ENCODE data around the gene GALNT1.

The GALNT1 gene

DNA sequence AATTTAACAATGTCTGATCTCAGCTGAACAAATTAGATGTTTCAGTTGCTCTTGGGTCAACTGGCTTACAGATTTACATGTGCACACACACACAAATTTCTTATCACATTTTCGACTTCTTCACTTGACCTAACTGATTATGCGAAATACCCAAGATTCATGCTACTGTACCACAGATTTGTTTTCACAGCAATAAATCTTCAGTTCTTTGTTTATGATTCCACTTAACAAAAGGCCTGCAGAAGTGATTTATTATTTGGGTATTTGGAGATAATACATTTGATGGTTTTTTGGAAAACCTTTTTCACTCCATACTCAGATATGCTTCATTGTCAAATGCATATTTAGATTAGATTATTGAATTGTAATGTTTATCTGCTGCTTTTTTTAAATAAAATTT is 129.0 kb downstream of the GALNT1 start:
- peaks cover 1% of the 10 kb centered on the region; the same call in 1 of the 2 replicates for H3K36me3 ChIP-seq (ENCODE audit: control insufficient read depth, insufficient read depth, low read length)
- H3K4me3 ChIP-seq (replicated peaks; ENCODE audit: low read depth, low read length): no peak overlapping the region
- TF ChIP-seq, protein P1, sequence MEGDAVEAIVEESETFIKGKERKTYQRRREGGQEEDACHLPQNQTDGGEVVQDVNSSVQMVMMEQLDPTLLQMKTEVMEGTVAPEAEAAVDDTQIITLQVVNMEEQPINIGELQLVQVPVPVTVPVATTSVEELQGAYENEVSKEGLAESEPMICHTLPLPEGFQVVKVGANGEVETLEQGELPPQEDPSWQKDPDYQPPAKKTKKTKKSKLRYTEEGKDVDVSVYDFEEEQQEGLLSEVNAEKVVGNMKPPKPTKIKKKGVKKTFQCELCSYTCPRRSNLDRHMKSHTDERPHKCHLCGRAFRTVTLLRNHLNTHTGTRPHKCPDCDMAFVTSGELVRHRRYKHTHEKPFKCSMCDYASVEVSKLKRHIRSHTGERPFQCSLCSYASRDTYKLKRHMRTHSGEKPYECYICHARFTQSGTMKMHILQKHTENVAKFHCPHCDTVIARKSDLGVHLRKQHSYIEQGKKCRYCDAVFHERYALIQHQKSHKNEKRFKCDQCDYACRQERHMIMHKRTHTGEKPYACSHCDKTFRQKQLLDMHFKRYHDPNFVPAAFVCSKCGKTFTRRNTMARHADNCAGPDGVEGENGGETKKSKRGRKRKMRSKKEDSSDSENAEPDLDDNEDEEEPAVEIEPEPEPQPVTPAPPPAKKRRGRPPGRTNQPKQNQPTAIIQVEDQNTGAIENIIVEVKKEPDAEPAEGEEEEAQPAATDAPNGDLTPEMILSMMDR (IDR thresholded peaks at IDR 0.05; ENCODE audit: insufficient read depth, low read length, poor library complexity, severe bottlenecking): no peak
- no peaks in the 10 kb centered on the region for H3K27me3 ChIP-seq (replicated peaks; ENCODE audit: control insufficient read depth, insufficient read depth, low read length)
- DNase-seq (ENCODE audit: extremely low read depth, insufficient read length): no peak

DNA sequence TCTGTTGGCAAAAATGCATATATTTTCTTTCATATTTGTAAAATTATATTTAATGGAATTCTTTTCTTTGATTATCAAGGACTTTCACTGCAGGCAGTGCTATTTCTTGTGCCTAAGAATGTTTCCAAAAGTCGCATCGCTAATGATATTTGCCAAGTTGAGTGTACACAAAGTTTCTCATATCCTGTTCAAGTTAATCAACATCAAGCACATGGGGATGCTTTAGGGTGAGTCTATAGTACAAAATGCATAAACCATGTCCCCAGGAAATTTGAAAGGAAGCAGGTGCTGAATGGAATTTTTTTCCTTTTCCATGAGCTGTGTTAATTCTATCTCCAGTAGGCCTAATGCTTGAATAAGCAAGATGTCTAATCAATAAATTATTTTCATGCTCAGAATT is 129.7 kb downstream of the GALNT1 start:
- H3K4me3 ChIP-seq (replicated peaks; ENCODE audit: low read depth, low read length): no peak overlapping the region
- peaks cover 1% of the 10 kb centered on the region; the same call in 1 of the 2 replicates for H3K36me3 ChIP-seq (ENCODE audit: control insufficient read depth, insufficient read depth, low read length)

DNA sequence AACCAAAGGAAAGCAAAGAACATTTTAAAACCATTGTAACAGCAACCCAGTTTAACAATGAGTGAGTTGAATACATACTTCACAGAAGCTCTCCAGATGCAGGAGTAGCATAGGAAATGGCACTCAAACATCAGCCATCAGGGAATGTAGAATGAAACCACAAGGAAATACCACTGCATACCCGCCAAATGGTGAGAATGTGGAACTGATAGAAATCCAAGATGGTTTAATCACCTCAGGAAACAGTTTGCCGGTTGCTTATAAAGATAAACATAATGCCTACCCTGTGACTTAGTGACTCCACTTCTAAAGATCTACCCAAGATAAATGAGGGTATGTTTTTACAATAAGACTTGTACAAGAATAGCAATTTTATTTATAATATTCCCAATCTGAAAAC is 132.0 kb downstream of the GALNT1 start:
- no peak overlapping the region for H3K4me3 ChIP-seq (replicated peaks; ENCODE audit: low read depth, low read length)
- no peak for DNase-seq (ENCODE audit: extremely low read depth, insufficient read length)
- peaks cover 1% of the 10 kb centered on the region; the same call in 1 of the 2 replicates for H3K36me3 ChIP-seq (ENCODE audit: control insufficient read depth, insufficient read depth, low read length)
- TF ChIP-seq, protein P1 (IDR thresholded peaks at IDR 0.05; ENCODE audit: insufficient read depth, low read length, poor library complexity, severe bottlenecking): no peak
- H3K27me3 ChIP-seq (replicated peaks; ENCODE audit: control insufficient read depth, insufficient read depth, low read length): no peaks in the 10 kb centered on the region

More for the DNA sequence above, 129.7 kb downstream of the GALNT1 start:
- TF ChIP-seq, protein P1 (IDR thresholded peaks at IDR 0.05; ENCODE audit: insufficient read depth, low read length, poor library complexity, severe bottlenecking): no peak
- no peaks in the 10 kb centered on the region for H3K27me3 ChIP-seq (replicated peaks; ENCODE audit: control insufficient read depth, insufficient read depth, low read length)
- no peak for DNase-seq (ENCODE audit: extremely low read depth, insufficient read length)

DNA sequence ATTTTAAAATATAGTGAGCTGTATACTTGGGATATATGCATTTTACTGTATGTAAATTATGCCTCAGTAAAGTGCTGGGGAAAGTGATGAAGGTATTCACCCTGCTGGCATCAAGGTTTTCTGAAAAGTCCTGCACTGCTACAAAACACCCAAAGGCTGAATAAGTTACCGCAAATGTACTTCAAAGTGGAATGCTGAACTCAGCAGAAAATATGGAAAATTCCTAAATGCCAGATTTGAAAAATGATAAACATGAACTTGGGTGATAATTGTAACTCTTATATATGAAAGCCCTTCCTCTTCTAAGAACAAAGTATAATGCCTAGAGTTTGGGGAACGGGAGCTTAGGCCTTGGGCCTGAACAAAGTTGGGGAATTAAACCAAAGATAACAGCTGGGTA is 133.0 kb downstream of the GALNT1 start:
- H3K4me3 ChIP-seq (replicated peaks; ENCODE audit: low read depth, low read length): no peak overlapping the region
- H3K36me3 ChIP-seq (ENCODE audit: control insufficient read depth, insufficient read depth, low read length): peaks cover 1% of the 10 kb centered on the region; the same call in 1 of the 2 replicates
- no peaks in the 10 kb centered on the region for H3K27me3 ChIP-seq (replicated peaks; ENCODE audit: control insufficient read depth, insufficient read depth, low read length)
- TF ChIP-seq, protein P1 (IDR thresholded peaks at IDR 0.05; ENCODE audit: insufficient read depth, low read length, poor library complexity, severe bottlenecking): no peak
- no peak for DNase-seq (ENCODE audit: extremely low read depth, insufficient read length)

DNA sequence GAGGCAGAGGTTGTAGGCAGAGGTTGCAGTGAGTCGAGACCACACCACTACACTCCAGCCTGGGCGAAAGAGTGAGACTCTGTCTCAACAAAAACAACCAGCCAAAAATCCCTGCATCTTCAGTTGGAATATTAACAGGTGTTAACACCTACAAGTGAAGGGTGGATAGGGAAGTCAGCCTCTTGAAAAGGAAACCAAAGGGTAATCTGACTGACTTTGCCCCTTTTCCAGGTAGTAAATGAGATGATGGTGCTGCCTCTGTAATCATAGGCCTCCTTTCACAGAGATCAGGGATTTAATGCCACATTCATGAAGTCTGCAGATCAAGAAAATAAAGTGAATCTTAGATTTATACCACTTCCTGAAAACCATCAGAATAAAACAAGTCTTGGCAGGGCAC is 133.6 kb downstream of the GALNT1 start:
- DNase-seq (ENCODE audit: extremely low read depth, insufficient read length): no peak
- Histone ChIP-seq H3K4me3 (replicated peaks; ENCODE audit: low read depth, low read length) (no peak overlapping the region), H3K36me3 (ENCODE audit: control insufficient read depth, insufficient read depth, low read length) (no peaks in the 10 kb centered on the region), H3K27me3 (replicated peaks; ENCODE audit: control insufficient read depth, insufficient read depth, low read length) (no peaks in the 10 kb centered on the region)
- TF ChIP-seq, protein P1 (IDR thresholded peaks at IDR 0.05; ENCODE audit: insufficient read depth, low read length, poor library complexity, severe bottlenecking): no peak
